B cell (primary cell): ENCODE results near the gene DLG2.

Experiments used
- EZH2 ChIP-seq: IDR thresholded peaks from 2 replicates; pipeline ENCODE4 v1.6.1; 2012; ENCODE audit warnings: borderline replicate concordance, low read depth, mild to moderate bottlenecking, moderate library complexity, low read length; ENCODE audit not compliant: insufficient read depth, poor library complexity, severe bottlenecking
- TF ChIP-seq, protein P1 (sequence below): fragments of 200-600 bp; IDR thresholded peaks from one replicate; pipeline ENCODE4 v1.8.0; 2022; ENCODE audit warnings: antibody characterized with exemption, mild to moderate bottlenecking

DNA sequence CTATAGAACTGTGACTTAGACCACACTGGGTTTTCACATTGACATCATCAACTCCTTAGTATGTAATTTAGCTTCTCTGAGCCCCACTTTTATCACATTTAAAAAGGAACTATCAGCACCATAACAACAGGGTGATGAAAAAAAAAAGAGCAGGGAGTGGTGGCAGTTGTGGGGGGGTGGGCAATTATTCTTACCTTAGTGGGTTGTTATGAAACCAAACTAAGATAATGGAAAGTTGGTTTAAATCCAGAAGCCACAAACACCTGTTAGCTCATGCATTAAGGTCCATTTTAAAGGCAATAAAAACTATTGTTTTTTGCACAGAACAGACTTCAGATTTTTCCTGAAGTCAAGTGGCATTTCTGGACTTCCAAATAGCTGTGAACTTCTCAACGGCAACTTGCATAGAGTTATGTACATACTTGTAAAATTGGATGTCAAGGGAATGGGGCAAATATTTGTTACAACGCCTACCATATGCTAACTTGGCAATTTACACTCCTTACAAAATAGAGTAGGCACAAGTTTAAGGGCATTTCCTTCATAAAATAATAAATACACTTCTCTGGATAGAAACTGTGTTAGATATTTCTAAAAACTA lies 793.6 kb downstream of the DLG2 start:
- TF ChIP-seq EZH2 = no peak
- TF ChIP-seq, protein P1, sequence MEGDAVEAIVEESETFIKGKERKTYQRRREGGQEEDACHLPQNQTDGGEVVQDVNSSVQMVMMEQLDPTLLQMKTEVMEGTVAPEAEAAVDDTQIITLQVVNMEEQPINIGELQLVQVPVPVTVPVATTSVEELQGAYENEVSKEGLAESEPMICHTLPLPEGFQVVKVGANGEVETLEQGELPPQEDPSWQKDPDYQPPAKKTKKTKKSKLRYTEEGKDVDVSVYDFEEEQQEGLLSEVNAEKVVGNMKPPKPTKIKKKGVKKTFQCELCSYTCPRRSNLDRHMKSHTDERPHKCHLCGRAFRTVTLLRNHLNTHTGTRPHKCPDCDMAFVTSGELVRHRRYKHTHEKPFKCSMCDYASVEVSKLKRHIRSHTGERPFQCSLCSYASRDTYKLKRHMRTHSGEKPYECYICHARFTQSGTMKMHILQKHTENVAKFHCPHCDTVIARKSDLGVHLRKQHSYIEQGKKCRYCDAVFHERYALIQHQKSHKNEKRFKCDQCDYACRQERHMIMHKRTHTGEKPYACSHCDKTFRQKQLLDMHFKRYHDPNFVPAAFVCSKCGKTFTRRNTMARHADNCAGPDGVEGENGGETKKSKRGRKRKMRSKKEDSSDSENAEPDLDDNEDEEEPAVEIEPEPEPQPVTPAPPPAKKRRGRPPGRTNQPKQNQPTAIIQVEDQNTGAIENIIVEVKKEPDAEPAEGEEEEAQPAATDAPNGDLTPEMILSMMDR = no peak
